Activated CD4-positive, CD25-positive, alpha-beta regulatory T cell (primary cell): ENCODE measurements around the gene KIF6.

Experiments
- DNase-seq, 4 experiments: peaks; one replicate each; lab custom pipeline; 2025; lab: John Stamatoyannopoulos, UW

The KIF6 gene

DNA sequence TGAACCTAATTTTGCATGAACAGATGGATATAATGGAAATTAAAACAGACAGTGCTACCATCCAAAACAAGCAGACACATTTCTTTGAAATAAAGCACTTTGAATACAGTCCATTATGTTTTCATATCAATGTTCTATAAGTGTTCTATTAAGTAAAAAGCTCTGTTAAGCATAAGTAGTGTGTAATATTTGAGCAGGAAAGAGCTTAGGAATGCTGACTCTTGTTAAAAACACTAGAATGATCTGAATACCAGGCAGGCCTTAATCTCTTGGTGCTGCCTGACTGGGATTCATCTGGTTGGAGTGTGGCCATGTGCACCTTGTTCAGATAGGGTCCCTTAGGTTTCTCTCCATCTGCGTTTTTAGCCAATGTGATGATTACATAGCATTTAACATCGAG lies 130.9 kb downstream of the KIF6 start:
- DNase-seq: no peak

DNA sequence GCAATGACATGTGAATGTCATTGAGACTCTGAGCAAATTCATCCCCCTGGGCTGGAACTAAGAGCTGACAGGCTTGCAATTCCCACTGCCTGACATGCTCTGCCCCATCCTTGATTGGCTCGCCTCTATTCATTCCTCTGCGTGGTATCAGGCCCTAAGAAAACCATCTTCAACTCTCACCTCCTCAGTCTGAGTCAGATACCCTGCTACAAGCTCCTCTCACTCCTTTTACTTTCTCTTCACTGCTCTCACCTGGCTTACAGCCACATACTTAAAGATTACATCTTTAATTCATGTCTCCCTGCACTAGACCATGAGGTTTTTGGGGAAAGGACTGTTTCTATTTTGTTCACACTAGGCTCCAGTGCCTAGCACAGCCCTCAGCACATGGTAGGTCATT lies 131.6 kb downstream of the KIF6 start:
- no peak for DNase-seq

DNA sequence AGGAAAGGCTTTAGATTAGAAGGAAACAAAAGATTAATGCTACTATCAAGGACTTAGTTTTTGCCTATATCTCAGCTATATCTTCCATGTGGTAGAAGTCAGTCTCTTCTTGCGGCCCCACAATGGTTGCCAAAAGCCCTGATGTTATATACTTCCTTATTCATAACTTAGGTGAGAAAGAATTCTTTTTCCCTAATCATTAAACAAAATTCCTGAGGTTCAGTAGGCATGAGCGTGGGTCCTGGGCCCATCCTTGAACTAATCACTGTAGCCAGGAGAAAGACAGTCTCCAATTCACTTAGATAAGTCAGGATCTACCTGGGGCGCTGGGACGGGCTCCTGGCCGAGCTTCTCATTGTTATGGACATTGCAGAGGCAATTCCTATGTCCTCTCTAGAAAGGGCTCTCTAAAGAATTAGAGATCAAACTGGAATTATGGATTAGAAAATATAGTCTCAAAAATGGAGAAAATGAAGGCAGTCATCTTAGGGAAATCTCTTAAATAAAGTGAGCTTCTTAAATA lies 134.3 kb downstream of the KIF6 start:
- no peak for DNase-seq

DNA sequence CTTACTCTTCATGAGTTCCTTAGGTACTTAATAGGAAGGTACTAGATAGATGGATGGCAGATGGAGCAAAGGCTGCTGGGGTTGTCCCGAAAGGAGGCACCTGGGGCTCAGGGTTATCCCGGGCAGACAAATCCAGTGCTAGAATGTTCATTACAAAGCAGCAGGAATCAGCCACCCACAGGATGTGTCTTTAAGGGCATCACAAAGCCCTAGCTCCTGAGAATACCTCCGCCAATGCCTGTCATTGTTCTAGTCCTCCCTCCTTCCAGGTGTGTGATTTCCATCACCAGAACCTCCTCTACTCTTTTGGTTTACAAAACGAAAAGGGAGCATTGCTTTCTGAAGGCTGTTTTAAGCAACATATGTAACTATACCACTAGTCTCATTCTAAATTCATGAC lies 138.1 kb downstream of the KIF6 start:
- DNase-seq: no peak

DNA sequence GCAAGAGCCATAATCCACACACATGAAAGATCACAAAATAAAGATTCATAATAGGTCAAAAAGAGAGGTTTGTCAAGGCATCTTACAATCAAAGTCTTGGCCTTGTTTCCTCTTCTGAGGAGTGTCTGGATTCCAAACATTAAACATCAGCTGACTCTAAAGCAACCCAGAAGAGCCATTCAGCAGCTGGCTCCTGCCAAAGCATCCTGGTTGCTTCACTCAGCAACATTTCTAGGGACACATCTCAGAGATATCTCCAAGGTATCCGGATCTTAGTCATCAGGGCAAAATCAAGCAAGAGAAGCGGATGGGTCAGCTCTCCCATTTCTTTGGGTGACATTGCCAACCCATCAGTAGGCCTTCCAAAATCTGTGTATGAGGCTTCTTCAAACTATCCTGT lies 139.6 kb downstream of the KIF6 start:
- no peak for DNase-seq

DNA sequence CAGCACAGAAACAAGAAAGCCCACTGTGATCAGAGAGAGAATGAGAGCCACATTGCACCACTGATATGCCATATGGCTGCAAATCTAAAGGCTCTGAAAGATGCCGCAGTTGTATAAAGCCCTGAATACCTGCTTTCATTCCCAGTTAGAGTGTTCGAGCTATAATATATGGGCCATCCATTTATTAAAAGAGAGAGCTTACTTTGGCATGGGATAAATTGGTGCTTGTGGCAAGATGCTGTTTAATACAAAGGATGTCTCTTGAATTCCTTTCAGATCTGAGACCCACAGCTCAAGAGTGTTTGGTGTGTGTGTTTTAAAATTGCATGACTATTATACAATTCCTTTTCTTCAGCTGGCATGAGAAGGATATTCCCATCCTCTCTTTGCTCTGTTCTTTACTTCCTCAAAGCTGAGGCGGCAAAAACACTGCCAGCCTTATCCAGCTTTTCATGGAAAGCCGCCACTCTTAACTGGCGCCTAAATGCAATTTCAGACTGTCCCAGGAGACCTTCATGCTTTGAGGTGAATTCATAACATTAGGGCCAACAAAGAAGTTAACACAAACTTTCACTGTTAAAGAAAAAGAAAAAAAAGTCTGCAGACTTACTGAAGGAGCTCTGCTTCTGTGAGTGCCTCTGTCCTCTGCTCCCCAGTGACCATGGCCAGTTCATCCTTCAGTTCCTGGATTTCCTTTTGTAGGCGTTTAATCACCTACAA lies 147.6 kb downstream of the KIF6 start:
- no peak for DNase-seq

DNA sequence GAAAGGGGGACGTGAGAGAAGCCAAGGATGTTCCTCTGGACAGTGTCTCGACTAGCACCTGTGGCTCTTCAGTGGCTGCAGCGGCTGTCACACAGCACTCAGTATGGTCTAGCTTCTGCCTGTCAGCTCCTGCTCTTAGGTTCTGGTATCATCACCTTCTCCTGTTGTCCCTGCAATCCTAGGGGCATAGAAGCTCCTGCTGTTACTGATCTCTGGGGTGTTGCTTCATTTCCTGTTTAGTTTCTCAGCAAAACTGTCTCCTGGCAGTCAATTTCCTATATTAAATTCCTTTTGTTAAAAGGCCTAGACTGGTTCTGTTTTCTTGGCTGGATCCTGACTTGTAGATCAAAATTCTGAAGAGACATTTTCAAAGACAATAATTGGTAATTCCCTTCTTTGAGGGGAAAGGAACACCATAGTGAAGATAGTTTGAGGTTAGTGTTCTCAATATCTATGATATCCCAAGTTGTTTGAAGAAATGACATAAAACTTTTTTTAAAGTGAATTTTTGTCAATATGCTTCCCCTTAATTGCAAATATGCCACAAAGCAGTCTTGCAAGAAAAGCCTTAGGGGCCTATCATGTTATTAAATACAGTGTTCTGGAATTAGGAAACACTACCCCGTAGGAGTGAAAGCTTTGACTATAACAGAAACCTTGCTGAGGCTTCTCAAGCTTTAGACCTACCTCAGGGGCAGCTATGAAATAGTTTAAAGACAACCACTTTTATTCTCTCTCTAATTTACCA lies 148.5 kb downstream of the KIF6 start:
- DNase-seq: no peak

DNA sequence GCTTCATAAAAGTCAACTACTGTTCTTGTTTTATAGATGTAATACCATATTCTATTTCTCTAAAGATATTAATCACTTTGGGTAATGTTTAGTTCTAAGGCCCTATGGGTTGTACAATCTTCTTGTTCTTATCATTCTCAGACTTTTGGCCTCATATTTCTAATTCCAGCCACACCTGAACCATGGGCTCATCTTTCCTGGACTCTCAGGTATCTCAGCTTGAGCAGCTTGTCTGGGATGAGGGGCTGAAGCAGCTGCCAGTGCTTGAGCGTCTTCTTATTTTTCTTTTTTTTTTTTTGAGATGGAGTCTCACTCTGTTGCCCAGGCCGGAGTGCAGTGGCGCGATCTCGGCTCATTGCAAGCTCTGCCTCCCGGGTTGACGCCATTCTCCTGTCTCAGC lies 150.2 kb downstream of the KIF6 start:
- DNase-seq: no peak

DNA sequence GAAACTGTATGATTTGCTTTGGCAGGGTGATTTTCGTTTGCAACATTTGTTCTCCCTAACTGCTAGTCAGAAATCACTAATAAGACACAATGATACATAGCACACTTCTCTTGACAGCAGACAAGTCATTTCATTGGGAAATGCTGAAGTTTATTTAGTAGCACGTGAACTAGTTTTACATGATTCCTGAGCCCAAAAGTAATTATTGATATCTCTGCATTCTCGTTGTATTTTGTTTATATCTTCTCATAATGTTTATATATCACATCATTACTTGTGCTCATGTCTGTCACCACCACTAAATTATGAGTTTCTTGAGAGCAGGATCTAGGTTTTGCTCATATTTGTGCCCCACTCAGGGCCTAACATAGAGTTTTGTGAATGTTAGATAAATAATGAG lies 151.7 kb downstream of the KIF6 start:
- DNase-seq: no peak

DNA sequence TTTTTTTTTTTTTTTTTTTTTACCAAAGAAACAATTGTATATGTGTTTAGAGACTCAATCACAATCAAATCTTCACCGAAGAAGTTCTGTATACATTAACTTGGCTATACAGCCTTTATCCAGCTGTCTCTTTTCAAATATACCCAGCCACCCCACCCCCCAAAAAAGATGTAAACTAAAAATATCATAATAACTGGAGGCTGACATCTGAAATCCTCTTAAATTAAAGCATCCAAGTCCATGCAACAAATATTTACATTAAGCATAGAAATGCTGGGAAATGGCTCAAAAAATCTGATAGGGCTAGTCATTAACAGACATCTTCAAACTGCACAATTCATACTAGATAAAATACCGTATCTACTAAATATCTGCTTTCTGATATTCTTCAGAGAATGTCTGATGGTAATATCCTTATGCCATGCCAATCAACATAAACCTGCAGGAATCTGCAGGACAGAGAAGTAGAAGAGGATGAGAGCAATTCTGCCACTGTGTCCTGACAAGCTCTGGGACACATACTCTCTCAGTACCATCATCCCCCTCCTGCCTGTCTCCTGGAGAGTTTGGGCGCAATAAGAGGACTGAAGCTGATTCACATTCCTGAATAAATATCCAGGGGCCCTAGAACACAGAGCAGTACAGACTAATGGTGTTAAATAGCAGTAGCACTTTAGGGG lies 152.4 kb downstream of the KIF6 start:
- DNase-seq: no peak

DNA sequence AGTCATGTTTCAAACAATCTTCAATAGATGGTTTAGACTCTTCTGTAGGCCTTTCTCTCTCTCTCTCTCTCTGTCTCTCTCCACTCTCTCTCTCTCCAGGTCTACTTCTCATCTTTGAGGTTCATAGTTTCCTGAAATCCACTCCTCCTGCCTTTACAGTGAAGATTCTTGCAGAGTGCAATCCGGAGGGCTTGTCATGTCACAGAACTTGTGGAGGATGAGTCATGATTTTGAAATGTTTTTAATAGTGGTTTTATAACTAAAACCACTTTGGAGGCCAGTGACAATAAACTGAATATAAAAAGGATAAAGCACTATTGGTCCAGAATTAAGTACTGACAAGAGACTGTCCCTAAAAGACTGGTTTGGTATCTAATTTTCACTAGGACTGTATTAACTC lies 156.3 kb downstream of the KIF6 start:
- no peak for DNase-seq

DNA sequence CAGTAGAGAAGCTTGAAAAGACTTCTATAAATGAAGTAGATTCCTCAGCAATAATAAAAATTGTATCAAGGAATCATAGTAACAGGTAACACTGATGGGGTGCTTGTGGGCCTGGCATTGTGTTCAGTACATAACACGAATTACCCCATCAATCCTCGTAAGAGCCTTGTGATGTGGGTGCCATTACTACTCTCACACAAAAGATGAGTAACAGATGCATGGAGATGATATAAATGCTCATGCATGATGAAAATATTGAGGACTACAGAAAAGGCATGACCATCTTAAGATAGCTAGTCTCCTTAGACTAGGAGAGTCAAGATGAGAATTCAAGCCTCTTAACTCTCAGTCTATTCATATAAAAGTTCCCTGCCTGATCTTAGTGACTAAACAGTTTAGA lies 158.1 kb downstream of the KIF6 start:
- DNase-seq: no peak

DNA sequence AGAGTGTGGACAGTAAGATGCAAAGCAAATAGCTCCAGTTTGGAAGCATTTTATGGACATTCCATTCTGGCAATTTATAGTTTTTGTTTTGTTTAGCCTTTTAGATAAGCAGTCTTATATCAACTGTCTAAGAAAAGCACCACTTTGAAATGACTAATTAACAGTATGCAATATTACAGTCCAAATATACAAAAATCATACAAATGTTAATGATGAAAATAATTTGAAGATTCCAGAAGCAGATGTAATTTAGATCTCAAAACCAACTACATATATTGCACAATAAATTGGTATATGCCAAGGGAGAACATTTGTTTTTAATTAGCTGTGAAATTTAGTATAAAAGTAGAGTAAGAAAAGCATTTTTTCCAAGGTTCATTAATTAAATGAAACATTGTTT lies 158.8 kb downstream of the KIF6 start:
- no peak for DNase-seq

DNA sequence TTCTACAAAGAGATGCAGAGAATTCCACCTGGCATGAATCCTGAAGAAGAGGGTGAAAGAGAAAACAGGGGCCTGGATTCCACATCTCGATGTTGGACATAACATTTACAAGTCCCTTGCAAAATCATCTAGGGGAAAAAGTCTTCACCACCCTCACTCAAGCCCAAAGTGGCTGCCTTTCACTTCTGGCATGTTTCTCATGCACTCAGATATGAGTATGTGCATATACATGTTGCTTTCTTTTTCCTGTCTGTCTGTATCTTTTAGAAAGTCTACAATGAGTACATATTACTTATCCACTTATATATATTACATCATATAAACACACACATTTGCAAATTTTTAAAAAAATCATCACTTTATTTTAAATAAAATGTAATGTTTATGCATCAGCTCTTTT lies 159.3 kb downstream of the KIF6 start:
- DNase-seq: no peak

DNA sequence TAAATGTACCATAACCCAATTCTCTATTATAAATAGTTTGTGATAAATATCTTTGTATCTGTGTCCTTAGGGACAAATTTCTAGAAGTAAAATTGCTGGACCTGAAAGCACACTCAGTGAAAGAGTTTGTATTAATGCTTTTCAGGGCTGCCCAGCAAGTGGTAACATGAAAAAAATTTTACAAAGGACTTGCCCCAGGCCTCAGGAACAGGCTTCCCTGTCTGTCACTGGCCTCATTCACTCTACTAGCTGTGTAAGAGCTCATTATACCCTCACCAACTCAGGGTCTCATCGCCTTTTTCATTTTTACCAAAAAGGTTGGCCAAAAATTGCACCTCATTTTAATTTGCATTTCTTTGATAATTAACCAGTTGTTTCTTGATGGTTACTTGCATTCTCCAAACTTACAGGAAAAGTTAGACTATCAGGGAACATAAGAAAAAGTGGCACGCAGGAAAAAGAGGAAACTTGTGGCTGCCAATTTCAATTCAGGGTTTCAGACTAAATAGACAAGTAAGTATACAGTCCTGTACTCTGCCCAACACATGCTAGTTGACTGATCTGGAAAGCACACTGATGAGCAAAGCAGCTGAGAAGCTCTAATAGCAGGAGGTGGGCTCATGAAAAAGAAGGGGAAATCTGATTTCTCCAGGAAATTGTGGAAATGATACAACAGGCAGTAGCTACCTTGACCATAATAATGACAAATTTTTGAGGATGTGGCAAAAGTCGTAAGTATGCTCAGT lies 161.5 kb downstream of the KIF6 start:
- no peak for DNase-seq

DNA sequence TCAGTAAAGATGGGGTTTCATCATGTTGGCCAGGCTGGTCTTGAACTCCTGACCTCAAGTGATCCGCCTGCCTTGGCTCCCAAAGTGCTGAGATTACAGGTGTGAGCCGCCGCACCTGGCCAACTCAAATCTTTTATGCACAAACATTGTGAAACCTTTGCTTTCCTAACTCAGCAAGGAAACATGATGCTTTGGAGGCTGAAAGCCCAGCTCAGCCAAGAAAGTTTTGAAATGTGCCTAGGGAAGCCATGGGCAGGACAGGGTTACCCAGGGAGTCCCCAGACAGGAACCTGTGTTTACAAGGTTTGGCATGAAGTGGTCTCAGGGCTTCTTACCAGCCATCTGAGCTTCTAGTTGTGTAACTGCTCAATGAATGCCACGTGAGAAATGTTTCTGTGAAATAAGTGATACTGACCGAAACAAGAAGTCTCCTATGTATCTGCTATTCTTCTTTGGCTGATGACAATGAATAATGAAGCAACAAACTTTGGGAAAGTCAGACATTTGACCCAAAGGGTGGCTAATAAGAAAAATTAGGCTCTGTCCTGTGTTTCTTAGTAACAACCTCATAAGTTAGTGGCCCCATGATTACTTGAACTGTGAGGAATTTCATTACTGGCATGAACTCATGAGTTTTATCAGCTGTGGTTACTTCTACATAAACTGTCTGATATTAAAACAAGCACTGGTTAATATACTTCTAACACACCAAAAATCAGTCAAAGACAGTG lies 163.5 kb downstream of the KIF6 start:
- DNase-seq: no peak

DNA sequence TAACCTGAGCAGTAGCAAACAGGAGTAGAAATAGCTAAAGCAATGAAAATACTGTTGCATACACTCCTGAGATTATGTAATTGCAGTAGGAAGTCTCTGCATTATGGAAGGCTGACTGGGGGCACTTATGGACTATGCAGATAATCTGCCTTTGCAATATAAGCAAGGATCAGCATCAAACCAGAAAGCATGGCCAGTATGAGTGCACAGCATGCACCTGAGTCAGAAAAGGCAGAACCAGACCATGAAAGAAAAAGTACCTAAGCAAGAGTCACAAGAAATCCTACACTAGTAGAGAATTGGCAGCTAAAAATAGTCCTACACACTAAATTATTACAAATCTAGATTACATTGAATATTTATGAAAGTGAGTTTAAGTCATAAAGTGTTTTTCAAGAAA lies 164.3 kb downstream of the KIF6 start:
- no peak for DNase-seq

DNA sequence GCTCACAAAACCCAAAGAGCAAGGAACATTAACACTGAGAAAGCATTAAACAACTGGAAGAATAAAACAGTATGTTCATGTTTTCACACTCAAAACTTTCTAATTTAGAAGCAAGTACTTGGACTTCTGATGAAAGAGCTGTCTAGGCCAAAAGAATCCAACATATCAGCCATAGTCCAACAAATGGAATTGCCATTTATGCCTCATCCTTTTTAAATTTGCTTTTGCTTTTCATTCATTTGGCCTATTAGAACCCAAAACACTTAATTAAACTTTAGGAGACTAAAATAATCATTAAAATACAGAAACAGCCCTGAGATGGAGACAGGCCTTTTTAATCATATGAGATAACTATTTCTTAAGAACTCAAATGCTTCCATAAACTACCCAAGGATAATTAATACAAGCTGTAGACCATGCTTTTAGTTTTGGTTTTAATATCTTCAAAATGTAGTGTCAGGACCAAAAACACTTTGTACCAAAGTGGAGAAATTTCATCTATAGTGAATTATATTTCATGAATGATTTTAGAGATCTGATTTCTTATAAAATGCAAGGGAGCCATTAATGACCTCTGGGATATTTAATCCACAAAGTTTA lies 166.5 kb downstream of the KIF6 start:
- DNase-seq: no peak

DNA sequence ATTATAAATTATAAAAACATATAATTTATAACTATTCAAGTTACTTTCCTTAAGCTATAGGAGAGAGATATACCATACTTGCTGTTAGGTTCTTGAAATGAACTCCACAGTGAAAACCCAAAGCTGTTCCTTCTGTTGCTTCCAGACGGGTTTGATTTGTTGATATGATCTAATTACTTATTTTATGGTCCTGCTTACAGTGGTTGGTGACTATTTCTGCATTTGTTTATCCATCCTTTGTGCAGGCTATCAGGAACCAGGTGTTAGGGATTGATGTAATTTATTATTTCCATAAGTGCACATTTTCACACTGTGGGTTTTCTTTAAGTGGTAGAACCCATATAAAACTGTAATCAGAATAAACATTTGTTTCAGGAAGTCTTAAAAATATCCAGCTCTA lies 167.1 kb downstream of the KIF6 start:
- DNase-seq: no peak

DNA sequence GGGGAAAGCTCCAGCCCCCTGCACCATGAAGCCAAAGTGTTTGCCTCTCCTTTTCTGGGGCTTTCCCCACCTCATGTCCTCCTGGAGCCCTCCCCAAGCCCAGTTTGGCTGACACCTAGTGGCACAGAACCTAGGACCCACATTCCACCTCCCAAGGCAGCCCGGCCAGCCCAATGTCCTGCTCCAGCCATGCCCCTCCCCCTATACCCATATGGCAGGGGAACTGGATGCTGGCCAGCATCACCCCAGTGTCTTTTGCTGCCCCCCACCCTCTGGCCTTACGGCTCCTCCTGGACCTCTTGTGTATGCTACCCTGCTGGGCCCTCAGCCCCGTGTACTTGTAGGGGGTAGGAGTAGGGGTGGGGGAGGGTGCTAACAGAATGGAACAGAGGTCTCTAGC lies 170.1 kb downstream of the KIF6 start:
- DNase-seq: no peak
